WERI-Rb-1 (cell line): ENCODE measurements around the gene GCLM.

Experiments used
- DNase-seq: peaks from one replicate; pipeline ENCODE4 v3.0.0-alpha.2; 2020
- H3K27ac ChIP-seq: fragments of 250-450 bp; sonication (Bioruptor Pico); 2 replicates; pipeline ENCODE4 v1.5.1; 2020; ENCODE audit warnings: mild to moderate bottlenecking, moderate library complexity
- H3K27me3 ChIP-seq: fragments of 250-450 bp; sonication (Bioruptor Pico); 2 replicates; pipeline ENCODE4 v1.5.1; 2021; ENCODE audit warnings: mild to moderate bottlenecking, low read depth, moderate library complexity; ENCODE audit not compliant: insufficient read depth, severe bottlenecking
- H3K36me3 ChIP-seq: fragments of 250-450 bp; sonication (Bioruptor Pico); 2 replicates; pipeline ENCODE4 v1.5.1; 2020; ENCODE audit warnings: mild to moderate bottlenecking, moderate library complexity
- H3K4me3 ChIP-seq: 2 replicates; pipeline ENCODE4 v1.5.1; 2011; ENCODE audit warnings: low read depth, mild to moderate bottlenecking, control low read depth, low read length
- H3K9me3 ChIP-seq: fragments of 250-450 bp; sonication (Bioruptor Pico); 2 replicates; pipeline ENCODE4 v1.5.1; 2021; ENCODE audit warnings: mild to moderate bottlenecking, moderate library complexity; ENCODE audit not compliant: severe bottlenecking
- TF ChIP-seq, protein P1 (sequence below): IDR thresholded peaks from 2 replicates; pipeline ENCODE4 v1.5.1; 2011; ENCODE audit warnings: low read depth, mild to moderate bottlenecking, control low read depth, inconsistent platforms, low read length

GCLM gene

DNA sequence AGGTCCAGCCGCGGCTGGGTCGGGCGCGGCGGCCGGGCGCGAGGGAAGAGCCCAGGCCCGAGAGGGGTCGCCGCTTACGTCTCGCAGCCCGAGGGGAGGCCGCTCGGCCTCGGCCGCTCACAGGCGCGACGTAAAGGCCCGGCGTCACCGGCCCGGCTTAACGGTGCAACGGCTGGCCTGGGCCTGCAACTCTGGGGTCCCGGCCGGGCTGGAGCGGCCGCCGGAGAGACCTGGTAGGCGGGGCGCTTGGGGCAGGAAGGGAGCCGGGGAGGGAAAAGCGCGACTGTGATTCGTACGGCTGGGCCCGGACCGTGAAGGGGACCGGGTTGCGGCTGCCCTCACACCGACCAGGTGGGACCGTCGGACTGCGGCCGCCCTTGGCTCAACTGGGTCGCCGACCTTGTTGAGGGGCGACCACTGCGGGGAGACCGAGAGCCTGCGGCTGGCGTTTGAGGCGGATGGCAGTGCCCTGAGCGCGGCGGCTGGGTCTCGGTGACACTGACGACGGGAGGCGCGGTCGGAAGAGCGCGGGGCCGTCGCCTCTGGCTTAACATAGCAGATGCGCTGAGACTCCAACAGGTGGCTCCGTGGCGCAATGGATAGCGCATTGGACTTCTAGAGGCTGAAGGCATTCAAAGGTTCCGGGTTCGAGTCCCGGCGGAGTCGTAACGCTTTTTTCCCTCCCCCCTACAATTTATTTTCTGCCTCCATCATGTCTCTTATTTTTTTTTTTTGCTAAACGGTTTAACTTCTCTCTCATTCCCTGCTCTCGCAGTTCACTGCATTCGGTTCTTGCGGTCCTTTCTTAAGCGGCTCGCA is 62.0 kb downstream of the GCLM start:
- H3K4me3 ChIP-seq = peak overlapping the region; percentile 80
- no peaks in the 10 kb centered on the region for H3K27me3 ChIP-seq
- TF ChIP-seq, protein P1, sequence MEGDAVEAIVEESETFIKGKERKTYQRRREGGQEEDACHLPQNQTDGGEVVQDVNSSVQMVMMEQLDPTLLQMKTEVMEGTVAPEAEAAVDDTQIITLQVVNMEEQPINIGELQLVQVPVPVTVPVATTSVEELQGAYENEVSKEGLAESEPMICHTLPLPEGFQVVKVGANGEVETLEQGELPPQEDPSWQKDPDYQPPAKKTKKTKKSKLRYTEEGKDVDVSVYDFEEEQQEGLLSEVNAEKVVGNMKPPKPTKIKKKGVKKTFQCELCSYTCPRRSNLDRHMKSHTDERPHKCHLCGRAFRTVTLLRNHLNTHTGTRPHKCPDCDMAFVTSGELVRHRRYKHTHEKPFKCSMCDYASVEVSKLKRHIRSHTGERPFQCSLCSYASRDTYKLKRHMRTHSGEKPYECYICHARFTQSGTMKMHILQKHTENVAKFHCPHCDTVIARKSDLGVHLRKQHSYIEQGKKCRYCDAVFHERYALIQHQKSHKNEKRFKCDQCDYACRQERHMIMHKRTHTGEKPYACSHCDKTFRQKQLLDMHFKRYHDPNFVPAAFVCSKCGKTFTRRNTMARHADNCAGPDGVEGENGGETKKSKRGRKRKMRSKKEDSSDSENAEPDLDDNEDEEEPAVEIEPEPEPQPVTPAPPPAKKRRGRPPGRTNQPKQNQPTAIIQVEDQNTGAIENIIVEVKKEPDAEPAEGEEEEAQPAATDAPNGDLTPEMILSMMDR = no peak
- H3K36me3 ChIP-seq = peaks cover 4% of the 10 kb centered on the region
- peak overlapping the region; percentile 92 for H3K27ac ChIP-seq
- DNase-seq = peak; percentile 86
- peaks cover 3% of the 10 kb centered on the region for H3K9me3 ChIP-seq

DNA sequence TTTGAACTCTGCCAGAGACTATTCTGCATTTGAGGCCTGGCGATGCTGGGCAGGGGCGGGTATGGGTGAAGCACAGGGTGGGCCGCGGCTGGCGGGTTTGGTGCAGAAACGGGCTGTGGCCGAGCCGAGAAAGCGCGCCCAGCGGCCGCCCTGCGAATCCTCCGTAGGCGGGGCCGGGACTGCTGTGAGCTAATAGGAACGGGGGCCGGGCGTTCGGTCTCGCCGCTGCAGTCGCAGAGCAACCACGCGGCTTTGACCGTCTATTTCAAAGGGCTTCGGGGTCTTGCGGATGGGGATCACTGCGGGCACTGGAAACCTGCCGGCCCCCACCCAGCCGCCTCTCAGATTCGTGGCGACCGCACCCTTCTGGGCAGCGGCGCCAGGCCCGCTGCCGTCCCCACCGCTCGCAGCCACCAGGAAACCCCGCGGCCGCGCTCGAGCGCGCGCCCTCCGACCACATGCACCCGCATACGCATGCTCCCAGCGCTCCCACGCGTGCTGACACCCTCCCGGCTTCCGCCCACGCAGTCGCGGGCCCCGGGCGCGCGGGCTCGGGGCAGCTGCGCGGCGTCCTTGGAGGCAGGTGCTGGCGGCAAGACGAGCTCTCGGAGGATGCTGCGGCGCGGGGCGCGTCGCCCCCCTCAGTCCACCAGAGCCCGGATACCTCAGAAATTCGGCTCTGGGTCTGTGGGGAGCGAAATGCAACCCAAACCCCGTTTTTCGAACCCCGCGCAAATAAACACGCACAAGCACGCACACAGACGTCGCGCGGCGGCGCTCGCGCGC is 62.8 kb downstream of the GCLM start:
- peak; percentile 93 for DNase-seq
- Histone ChIP-seq H3K4me3 (peak overlapping the region; percentile 80), H3K9me3 (peaks cover 3% of the 10 kb centered on the region), H3K27me3 (no peaks in the 10 kb centered on the region), H3K36me3 (peaks cover 4% of the 10 kb centered on the region), H3K27ac (peak overlapping the region; percentile 92)
- TF ChIP-seq, protein P1 = 0 out of 2 replicates have a peak, but pooled peaks have one; percentile 17

DNA sequence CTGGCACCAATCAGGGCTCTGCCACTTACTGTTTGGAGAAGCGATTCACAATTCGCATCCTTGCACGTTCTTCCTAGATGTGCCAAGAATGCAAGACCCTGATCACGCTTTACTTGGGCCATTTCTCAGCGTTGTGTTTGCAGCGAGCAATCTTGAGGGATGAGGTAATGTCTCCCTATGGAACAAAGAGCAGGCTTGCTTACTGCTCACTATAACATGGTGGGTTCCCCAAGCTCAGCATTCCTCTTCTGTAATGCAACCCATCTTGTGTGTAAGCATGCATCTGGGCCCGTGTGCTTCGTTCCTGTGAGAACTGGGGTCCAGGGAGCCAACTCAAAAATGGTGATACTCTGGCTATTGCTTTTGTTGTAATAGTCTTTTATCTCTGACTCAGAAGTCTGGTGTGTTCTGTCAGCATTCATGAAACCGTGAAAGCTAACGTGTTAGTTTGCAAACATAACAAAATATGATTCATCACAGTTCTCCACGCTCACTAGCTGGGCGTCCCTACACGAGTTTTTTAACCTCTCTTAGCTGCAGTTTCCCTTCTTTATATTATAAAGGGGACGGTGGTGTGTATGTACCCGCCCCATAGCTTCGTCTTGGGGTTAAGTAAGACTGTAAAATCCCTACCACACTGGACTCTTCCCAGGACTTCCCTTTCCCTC is 63.6 kb downstream of the GCLM start:
- Histone ChIP-seq H3K27ac (peak overlapping the region; percentile 92), H3K36me3 (peaks cover 4% of the 10 kb centered on the region), H3K9me3 (peaks cover 3% of the 10 kb centered on the region), H3K27me3 (no peaks in the 10 kb centered on the region), H3K4me3 (peak overlapping the region; percentile 80)
- no peak for DNase-seq
- TF ChIP-seq, protein P1 = no peak

DNA sequence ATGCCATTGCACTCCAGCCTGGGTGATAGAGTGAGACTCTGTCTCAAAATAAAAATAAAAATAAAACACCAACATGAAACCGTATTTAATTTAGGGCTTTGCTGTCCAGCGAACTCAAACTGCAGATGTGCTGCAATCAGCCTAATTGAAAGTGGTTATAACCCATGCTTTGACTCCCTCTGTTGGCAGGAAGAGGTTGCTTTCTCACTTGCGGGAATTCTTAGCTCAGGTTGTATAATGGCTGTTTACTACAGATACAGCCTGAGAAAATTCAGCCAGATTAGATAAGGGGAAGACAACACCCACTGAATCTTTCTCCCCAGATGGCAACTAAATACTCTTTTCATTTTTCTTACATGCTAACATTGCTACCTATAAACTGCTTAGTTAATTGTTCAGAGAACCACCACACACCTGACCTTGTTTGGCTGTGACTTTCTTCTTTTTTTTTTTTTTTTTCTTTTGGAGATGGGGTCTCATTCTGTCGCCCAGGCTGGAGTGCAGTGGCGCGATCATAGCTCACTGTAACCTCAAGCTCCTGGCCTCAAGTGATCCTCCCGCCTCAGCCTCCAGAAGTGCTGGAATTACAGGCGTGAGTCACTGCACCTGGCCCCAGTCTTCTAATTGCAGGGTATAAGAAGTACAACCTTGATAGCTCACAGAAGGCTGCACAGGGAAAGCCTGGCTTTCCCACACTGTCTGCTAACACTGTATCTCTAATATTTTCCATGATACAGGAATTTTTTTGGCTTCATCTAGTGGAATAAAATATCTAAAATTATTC is 64.8 kb downstream of the GCLM start:
- no peaks in the 10 kb centered on the region for H3K9me3 ChIP-seq
- TF ChIP-seq, protein P1 = peak; percentile 74
- no peak overlapping the region for H3K4me3 ChIP-seq
- H3K36me3 ChIP-seq = peaks cover 4% of the 10 kb centered on the region
- no peak overlapping the region for H3K27ac ChIP-seq
- no peaks in the 10 kb centered on the region for H3K27me3 ChIP-seq
- peak; percentile 49 for DNase-seq

DNA sequence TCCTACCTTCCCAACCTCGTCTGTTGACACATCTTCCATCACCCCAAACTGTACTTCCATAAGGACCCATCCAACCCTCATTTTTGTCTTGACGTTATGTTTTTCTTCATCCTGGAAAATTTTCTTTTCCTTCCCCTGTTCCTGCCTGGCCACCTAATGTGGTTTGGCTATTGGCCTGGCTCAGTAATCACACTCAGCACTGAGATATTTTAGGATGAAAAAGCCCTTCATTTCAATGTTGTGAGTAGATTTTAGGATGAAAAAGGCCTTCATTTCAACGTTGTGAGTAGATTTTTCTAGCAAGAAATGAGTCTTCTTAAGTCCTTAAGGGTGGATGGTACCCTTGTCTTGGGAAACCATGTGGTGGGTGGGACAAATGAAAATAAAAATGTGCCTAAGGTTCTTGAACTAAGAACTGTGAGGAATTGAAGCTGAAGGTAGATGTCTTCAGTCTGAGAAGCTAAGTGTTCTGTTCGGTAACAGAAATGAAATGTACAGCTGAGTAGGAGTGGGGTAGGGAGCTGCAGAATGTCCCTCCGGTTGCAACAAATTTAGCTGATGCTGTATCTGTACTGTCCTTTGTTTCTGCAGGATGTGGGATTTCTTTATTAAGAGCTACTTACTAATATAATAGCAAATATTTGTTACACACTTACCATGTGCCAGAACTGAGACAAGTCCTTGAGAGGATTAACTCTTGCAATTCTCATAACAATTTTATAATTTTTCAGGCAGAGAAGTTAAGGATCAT is 66.3 kb downstream of the GCLM start:
- H3K9me3 ChIP-seq = no peaks in the 10 kb centered on the region
- H3K27me3 ChIP-seq = no peaks in the 10 kb centered on the region
- no peak for DNase-seq
- H3K27ac ChIP-seq = no peak overlapping the region
- TF ChIP-seq, protein P1 = no peak
- peaks cover 4% of the 10 kb centered on the region for H3K36me3 ChIP-seq
- H3K4me3 ChIP-seq = no peak overlapping the region
